ENCODE measurements around the gene TRAFD1. TPM values are rescaled to one million over a fixed set of nuclear protein-coding genes. Genes with fewer than 3 reads are reported as not detected.

TRAFD1 gene
- total RNA-seq, 1 donor from 2014 or later, result 9.3 TPM

GRCh38 chr12:112122823-112123690, 2.3 kb upstream of the TRAFD1 start:
- Histone ChIP-seq H3K27ac (peak overlapping the region; percentile 62 to 71), H3K27me3 (no peaks in the 10 kb centered on the region), H3K4me3 (no peak overlapping the region), H3K9me3 (no peaks in the 10 kb centered on the region), H3K36me3 (no peaks in the 10 kb centered on the region), H3K4me1 (peaks cover 11 to 26% of the 10 kb centered on the region in 2 donors)
- intact Hi-C loops (cut with DNase I), result loop anchor here (10.0 kb wide), 1 partner anchor 178 kb away; no protein-coding TSS in a partner anchor
- DNase-seq (ENCODE audit: low spot score in 2 of 2), result peak in 1 of 2 donors; percentile 56
- TF ChIP-seq CTCF (IDR thresholded peaks at IDR 0.05), result no peak

GRCh38 chr12:112124918-112125249, 476 bp upstream of the TRAFD1 start:
- H3K27ac ChIP-seq, result no peak overlapping the region
- no peak for TF ChIP-seq CTCF (IDR thresholded peaks at IDR 0.05)
- peaks cover 15 to 29% of the 10 kb centered on the region in 2 donors for H3K4me1 ChIP-seq

GRCh38 chr12:112126000-112126438, 659 bp downstream of the TRAFD1 start:
- Histone ChIP-seq H3K4me3 (peak overlapping the region; percentile 87 to 94), H3K4me1 (peaks cover 20 to 35% of the 10 kb centered on the region in 2 donors), H3K27me3 (no peaks in the 10 kb centered on the region), H3K27ac (peak overlapping the region; percentile 95 to 97), H3K36me3 (no peaks in the 10 kb centered on the region), H3K9me3 (no peaks in the 10 kb centered on the region)
- intact Hi-C loops (cut with DNase I), result loop anchor here (1.0 to 10.0 kb wide), 4 partner anchors 18 to 291 kb away; partner anchors contain the start of genes ERP29, NAA25, PTPN11 and TMEM116
- TF ChIP-seq CTCF (IDR thresholded peaks at IDR 0.05), result no peak
- no peak for DNase-seq (ENCODE audit: low spot score in 2 of 2)

More at GRCh38 chr12:112124918-112125249, 476 bp upstream of the TRAFD1 start:
- Histone ChIP-seq H3K27me3 (no peaks in the 10 kb centered on the region), H3K36me3 (no peaks in the 10 kb centered on the region), H3K9me3 (no peaks in the 10 kb centered on the region), H3K4me3 (peak overlapping the region; percentile 87 to 94)
- no peak for DNase-seq (ENCODE audit: low spot score in 2 of 2)
- intact Hi-C loops (cut with DNase I), result loop anchor here (1.0 to 10.0 kb wide), 4 partner anchors 17 to 292 kb away; partner anchors contain the start of genes ERP29, NAA25, PTPN11 and TMEM116

- no peaks in the 10 kb centered on the region for H3K27me3 ChIP-seq
- intact Hi-C loops (cut with DNase I), result loop anchor here (5.0 to 10.0 kb wide), 3 partner anchors 115 to 290 kb away; partner anchors contain the start of genes ERP29, PTPN11 and TMEM116
- H3K36me3 ChIP-seq, result no peaks in the 10 kb centered on the region
- no peaks in the 10 kb centered on the region for H3K9me3 ChIP-seq
- H3K27ac ChIP-seq, result no peak overlapping the region
- DNase-seq (ENCODE audit: low spot score in 2 of 2), result no peak
- peaks cover 20 to 34% of the 10 kb centered on the region in 2 donors for H3K4me1 ChIP-seq
- H3K4me3 ChIP-seq, result peak overlapping the region; percentile 87 to 94
- no peak for TF ChIP-seq CTCF (IDR thresholded peaks at IDR 0.05)
These were observed 1.6 kb downstream of the TRAFD1 start for GRCh38 chr12:112126911-112127310.

- Histone ChIP-seq H3K36me3 (peaks cover 11 to 14% of the 10 kb centered on the region in 2 donors), H3K4me3 (peak overlapping the region; percentile 5 to 29), H3K9me3 (no peaks in the 10 kb centered on the region), H3K27ac (peak overlapping the region; percentile 68 to 73), H3K27me3 (no peaks in the 10 kb centered on the region), H3K4me1 (peaks cover 20 to 29% of the 10 kb centered on the region in 2 donors)
- no peak for DNase-seq (ENCODE audit: low spot score in 2 of 2)
- intact Hi-C loops (cut with DNase I), result no loop called here
- no peak for TF ChIP-seq CTCF (IDR thresholded peaks at IDR 0.05)
These were observed 5.2 kb downstream of the TRAFD1 start for GRCh38 chr12:112130441-112130998.
